Suppressor macrophage treated with lipopolysaccharide for 1 hour (primary cell): ENCODE measurements around the gene C9orf72.
"Not testable (repeated sequence)": the region's sequence is repeated elsewhere in the genome, so short reads cannot be mapped to it uniquely, and the experiment has no call there.

Experiments used
- DNase-seq, 3 donors: peaks; one replicate each; pipeline ENCODE4 v3.0.0-alpha.2; 2020 to 2022

The C9orf72 gene

GRCh38 chr9:27510780-27511179 is 62.5 kb downstream of the C9orf72 start:
- no peak for DNase-seq

GRCh38 chr9:27506981-27507380 is 66.3 kb downstream of the C9orf72 start:
- DNase-seq, result peak in 2 of 3 donors; percentile 49 to 63

- peak in 1 of 3 donors; percentile 48 for DNase-seq
Observed at GRCh38 chr9:27505744-27506161, 67.5 kb downstream of the C9orf72 start.

GRCh38 chr9:27504259-27504658 is 69.0 kb downstream of the C9orf72 start:
- DNase-seq, result no peak

- DNase-seq, result no peak
Observed at GRCh38 chr9:27503623-27504022, 69.7 kb downstream of the C9orf72 start.

GRCh38 chr9:27500902-27501301 is 72.4 kb downstream of the C9orf72 start:
- not testable (repeated sequence) for DNase-seq

- DNase-seq, result peak; percentile 60 to 89 (median 79)
Observed at GRCh38 chr9:27499451-27499850, 73.8 kb downstream of the C9orf72 start.

GRCh38 chr9:27497883-27498417 is 75.3 kb downstream of the C9orf72 start:
- DNase-seq, result no peak
